HG03432 (cell line): ENCODE results near the gene SETBP1.

Experiments used
- ATAC-seq: cut with Tn5 transposase; IDR thresholded peaks from one replicate; pipeline ENCODE4 v1.9.1; 2021; ENCODE audit warnings: mild to moderate bottlenecking, moderate library complexity; ENCODE audit not compliant: unreplicated experiment

Gene SETBP1

GRCh38 chr18:44859263-44859662 is 178.6 kb downstream of the SETBP1 start:
- no peak for ATAC-seq

- ATAC-seq = no peak
Observed at GRCh38 chr18:44859751-44860439, 179.2 kb downstream of the SETBP1 start.

DNA sequence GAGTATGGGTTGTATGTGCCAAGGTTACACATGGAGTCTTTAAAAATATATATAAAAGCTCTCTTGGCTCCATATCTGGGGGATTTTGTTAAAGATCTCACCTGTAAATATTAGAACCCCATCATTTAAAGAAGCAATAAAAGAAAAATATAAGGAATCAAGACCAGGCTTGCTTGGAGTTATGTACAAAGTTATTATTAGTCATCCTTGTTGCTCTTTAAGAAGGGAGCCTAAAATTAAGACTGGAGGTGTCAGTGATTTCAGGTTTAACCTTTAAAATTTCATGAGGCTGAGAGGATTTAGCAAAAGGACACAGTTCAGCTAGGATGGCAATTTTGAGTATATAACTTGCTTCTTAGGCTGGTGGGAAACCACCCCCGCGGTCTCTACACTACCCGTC is 181.4 kb downstream of the SETBP1 start:
- no peak for ATAC-seq

- ATAC-seq = no peak
Observed at GRCh38 chr18:44866103-44866502, 185.4 kb downstream of the SETBP1 start.

- no peak for ATAC-seq
Observed at GRCh38 chr18:44869533-44869932, 188.8 kb downstream of the SETBP1 start.

DNA sequence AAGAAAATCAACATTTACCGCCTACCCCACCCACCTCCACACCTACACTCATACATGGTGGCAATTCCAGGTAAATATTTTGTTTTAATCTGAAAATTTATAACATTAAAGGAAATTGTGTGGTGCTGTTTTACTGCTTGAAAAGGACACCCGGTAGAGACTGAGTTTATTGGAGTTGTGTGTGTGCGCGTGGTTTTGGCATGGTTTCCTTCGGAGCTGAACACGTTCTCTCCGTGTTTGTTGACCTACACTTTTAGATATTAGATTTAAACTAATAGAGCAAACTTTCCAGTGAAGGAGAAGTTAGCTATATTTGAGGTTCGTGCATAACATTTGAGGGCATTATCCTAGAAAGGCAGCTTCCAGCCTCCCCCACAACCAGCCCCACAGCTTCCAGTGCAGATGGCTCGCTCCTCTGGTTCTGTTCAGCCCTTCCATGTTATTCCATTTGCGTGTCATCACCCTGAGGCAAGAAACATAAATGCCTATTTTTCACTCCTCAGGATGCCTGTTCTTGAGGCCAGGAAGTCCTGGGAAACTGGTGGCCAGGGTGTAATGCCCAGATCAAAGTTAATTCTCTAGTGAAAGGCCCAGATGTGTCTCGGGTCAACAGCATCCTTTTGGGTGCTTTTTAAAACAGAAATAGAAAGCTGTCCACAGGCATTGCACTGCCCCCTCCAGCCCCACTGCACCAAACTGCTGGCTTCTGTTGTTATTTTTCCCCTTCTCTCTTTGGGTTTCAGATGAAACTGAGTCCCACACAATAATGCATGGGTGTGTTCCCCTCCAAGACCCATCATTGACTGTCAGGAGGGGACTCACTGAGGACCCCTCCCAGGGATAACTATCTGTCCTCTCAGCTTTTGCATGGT is 190.2 kb downstream of the SETBP1 start:
- no peak for ATAC-seq

DNA sequence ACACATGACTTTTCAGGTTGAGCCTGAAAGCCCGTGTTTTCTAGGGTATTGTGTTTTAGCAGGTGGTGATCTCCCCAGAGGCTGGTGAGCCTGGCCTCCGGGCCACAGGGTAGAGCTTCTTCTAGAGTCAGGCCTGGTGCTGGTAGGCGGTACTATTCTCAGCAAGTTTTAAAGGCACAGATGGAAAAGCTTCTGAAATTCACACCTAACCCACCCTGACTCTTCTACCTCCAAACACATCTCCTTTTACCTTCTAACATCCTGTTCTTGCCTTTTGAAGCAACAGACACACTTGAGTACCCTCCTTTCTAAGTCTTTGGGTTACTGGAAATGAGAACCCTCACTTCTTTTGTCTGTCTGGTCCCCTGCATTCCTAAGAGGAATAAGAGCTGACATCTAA is 191.1 kb downstream of the SETBP1 start:
- ATAC-seq = peak; percentile 79

DNA sequence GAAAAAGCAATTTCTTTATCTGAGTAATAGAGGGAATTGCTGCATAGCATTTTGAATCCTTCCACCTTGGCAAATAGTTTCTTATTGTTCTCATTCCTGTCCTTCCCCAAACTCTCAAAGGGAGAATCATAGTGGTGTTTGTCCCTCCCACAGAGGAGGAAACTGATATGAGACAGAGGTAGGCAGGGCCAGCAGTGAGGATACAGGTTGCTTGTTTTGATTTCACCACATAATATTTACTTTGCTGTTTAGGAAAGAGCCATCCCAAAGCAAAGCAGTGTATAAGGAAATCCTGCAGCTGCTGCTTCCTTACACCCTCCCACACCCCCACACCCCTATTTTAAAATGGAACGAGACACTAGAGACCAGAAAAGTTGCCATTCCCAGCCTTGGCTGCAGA is 195.3 kb downstream of the SETBP1 start:
- ATAC-seq = no peak

GRCh38 chr18:44876755-44877154 is 196.1 kb downstream of the SETBP1 start:
- no peak for ATAC-seq

- ATAC-seq = no peak
Observed at GRCh38 chr18:44878335-44878734, 197.6 kb downstream of the SETBP1 start.

GRCh38 chr18:44880170-44880569 is 199.5 kb downstream of the SETBP1 start:
- ATAC-seq = no peak

GRCh38 chr18:44881461-44882162 is 200.9 kb downstream of the SETBP1 start:
- ATAC-seq = no peak

DNA sequence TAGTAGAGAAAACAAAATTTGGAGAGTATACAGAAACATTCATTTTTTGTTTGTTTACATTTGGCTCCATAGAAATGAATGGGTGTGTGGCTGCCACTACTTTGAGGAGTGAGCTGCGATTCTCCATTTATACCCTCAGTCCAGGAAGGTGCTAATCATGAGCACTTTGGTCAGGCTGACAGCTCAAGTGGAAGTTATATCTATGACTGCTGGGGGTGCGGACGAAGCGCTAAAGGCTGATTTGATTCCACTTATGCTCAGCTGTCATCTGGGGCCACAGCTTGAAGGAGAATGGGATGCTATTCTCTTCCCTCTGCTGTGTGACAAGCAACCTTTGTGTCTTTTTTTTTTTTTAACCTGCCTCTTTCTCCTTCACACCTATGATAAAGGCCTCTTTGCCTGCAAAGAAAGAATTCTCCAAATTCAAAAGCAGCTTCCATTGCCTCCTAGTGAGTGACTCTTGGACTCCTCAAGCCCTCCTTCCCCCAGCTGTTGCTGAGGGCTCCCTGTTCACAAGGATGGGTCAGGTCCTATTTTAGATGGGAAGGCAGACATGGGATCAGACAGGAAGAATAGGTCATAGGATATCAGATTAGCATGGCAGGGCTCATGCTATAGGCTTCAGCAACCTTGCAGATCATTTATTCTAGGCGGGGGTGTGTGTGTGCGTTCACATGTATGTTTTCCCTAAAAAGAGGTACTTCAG is 201.6 kb downstream of the SETBP1 start:
- no peak for ATAC-seq

GRCh38 chr18:44883671-44884070 is 203.0 kb downstream of the SETBP1 start:
- ATAC-seq = no peak

DNA sequence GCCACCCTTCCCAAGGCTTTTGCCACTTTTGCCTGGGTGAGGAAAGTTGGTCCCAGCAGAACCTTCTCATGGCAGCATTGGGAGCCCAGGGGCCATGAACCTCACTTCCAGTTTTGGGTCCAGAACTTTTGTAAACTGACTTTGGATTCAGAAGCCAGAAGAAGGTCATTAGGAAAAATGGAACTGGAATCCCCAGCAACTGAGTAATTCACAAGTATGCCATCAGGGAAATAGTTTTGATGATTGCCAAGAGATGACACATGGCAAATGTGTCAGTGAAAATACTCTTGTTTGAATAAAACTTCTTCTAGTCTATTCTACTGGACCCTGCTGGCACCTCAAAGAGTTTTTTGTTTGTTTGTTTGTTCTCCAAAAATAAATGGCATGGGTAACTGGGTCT is 203.7 kb downstream of the SETBP1 start:
- ATAC-seq = no peak

GRCh38 chr18:44885507-44885906 is 204.8 kb downstream of the SETBP1 start:
- ATAC-seq = no peak

GRCh38 chr18:44887227-44887631 is 206.5 kb downstream of the SETBP1 start:
- ATAC-seq = peak; percentile 96

GRCh38 chr18:44889111-44889510 is 208.4 kb downstream of the SETBP1 start:
- no peak for ATAC-seq

- no peak for ATAC-seq
Observed at GRCh38 chr18:44893045-44893706, 212.5 kb downstream of the SETBP1 start.

GRCh38 chr18:44893966-44894365 is 213.3 kb downstream of the SETBP1 start:
- ATAC-seq = no peak
